Activated T-cell treated with anti-CD3 and anti-CD28 coated beads, Interleukin-2, amount 50 U/mL, for 1 hour (primary cell): Measurements from ENCODE around the gene PCED1B.
"Not testable (repeated sequence)": the region's sequence is repeated elsewhere in the genome, so short reads cannot be mapped to it uniquely, and the experiment has no call there.

ENCODE experiments used
- DNase-seq: peaks from one replicate; pipeline ENCODE4 v3.0.0-alpha.2; 2020

Gene PCED1B

DNA sequence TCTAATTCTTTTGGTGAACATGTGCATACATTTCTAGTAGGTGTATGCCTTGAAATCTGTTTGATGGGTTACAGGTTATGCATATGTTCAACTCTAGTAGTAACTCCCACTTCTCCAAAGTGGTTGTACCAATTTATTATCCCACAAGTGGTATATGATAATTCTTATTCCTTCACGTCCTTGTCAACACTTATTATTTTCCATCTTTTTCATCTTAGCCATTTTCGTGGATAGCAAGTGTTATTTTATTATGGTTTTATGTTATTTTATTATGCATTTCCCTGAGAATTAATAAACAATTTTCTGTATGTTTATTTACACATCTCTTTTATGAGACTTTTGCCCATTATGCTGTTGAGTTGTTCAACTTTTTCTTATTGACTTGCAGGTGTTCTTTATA is 11.6 kb downstream of the PCED1B start:
- no peak for DNase-seq

DNA sequence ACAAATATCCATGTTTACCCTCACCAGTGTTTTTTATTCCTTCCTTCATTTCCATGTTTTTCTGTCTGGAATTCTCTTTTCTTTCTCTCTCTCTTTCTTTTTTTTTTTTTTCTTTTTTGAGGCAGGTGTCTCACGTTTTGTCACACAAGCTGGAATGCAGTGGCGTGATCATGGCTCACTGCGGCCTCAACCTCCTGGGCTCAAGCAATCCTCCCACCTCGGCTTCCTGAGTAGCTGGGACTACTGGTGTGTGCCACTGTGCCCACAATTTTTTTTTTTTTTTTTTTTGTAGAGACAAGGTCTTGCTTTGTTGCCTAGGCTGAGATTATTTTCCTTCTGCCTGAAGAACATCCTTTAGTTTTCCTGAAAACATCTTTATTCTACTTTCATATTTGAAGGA is 15.4 kb downstream of the PCED1B start:
- no peak for DNase-seq

- DNase-seq, result no peak
These were observed 16.2 kb downstream of the PCED1B start for GRCh38 chr12:47095446-47096236.

DNA sequence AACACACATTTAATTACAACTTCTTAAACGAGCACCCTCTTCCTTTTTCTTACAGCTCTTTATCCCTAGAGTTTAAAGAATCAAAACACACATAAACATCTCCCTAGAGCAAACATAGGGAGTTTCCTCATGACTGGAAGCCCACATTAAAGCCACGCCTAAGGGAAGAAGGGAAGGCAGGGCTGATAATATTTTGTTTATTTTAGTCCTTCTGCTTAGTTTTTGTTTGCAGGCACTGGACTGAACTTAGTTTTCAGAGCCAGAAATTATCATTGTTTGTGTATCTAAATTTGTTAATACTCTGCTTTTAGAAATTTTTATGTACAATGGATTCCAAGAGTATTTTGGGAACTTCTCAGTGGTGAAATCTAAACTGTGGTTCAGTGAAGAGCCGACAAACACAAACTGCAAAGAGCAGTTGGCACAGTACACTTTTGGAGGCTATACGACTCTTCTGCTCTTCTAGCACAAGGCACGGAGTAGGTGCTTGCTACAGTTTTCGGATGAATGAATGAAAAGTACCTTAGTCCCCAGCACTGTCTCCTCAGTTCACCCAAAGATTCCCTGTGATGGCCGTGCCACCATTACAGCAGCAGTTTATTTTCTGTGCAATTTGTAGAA is 18.0 kb downstream of the PCED1B start:
- no peak for DNase-seq

- DNase-seq, result no peak
These were observed 18.7 kb downstream of the PCED1B start for GRCh38 chr12:47098099-47098498.

GRCh38 chr12:47099610-47100009 is 20.2 kb downstream of the PCED1B start:
- no peak for DNase-seq

- no peak for DNase-seq
These were observed 20.7 kb downstream of the PCED1B start for GRCh38 chr12:47100160-47100559.

DNA sequence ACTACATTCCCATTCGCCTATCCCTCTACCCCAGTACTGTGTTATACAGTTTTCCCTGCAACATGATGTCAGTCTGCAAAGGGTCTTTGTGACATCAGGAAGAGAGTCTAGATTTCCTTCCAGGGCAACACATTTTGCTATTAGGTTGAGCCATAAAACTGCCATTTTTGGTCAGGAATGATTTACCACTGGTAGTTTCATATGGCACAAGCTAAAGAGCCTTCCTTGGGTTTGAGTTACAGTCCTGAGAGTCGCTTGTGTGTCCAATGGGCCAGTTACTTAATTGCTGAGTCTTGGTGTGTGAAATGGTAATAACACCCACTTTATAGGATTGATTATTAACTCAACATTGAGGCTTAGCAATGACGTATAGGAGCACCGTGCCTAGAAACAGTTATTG is 23.0 kb downstream of the PCED1B start:
- no peak for DNase-seq

DNA sequence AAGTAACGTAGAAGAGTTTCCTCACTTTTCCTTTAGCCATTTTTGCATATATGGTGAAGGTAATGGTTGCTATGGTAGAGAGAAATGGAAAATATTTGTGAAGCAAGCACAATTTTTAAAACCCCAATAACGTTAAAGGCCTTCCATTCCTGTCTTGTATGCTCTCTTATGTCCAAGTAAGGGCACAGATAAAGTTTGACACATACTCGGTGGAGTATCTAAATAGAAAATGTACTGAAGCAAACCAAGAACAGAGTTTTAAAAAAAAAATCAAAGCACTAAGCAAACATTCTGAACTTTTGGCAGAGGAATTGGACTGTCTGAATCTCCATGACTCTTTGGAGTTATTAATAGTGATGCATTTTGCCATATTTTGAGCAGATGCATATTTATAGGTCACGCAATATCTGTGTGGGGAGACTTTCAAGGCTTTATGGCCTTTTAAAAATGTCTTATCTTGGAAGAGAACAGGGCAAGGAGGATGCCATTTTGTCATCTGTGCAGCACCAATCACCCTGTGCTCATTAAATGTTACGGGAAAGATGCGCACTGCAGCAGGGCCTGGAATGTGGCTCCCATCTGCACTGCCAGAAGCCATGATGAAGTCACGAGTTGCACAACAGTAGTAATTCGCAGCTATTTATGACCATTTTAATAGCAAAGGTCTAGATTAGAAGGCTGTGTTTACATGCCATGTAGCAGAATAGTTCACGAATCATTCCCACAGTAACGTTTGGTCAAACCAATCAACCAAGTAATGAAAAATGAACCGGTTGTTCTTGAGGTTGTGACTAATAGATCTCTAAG is 23.6 kb downstream of the PCED1B start:
- no peak for DNase-seq

DNA sequence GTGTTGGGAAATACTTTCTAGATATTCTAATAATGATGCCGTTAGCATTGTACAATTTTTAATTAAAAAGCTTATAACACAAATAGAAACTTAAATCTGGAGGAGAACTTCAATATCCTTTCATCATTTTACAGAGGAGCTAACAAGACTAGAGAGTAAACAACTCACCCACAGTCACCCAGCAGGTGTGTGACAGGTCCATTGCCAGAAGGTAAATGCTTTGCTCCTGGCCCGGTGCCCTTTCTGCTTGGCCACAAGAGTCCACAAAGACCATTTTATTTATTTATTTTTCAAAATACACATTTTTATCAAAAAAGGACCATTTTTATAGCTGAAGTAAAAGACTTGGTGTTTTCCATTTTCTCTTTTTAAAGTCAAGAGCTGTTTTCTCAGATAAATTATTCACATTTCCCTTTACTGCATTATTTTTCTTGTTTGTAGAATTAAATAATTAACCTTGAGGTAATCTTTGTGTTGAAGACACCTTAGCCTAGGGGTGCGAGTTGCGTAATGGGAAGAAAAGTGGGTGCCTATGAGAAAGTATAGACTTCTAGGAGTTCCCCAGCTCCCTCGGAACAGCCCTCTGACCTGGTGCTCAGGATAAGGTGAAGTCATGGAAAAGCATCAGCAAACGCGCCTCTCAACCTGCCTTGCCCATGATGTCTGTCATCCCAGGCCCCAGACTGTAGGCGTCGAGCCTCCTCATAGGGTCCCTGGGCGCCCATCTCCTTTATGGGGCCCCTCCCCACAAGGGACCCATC is 26.7 kb downstream of the PCED1B start:
- DNase-seq, result no peak

DNA sequence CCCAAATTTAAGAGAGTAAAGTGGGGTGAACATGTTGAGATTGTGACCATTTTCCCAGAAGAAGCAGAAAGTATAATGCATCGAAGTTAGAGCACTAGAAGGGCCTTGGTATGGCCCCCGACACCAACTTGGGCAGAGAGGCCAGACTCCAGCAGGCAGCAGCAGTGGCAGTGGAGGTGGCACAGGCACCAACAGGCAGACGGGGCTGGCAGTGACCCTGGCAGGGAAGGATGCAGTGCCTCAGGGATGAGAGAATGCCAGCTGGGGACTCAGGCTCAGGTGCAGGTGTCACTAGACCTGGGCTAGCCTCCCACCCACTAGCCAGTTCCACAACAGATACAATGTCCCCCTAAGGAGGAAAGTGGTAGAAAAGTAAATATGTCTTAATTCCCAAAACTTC is 28.0 kb downstream of the PCED1B start:
- DNase-seq, result no peak

DNA sequence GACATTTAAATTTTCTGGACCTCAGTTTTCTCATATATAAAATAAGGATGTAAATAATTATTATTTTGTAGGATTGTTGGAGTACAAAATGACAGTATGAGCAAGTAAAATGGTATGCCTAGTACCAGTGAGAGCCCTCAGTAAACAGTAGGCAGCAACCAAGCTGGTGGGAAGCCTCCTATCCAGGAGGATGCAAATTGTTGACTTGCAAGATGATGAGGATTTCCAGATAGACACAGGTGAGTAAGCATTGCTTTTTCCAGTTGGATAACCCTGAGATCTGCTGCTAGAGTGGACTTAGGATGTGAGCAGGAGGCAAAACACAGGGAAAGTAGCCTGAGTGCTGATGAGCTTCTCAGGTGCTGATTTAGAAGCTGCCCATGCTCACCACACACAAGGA is 28.5 kb downstream of the PCED1B start:
- no peak for DNase-seq

DNA sequence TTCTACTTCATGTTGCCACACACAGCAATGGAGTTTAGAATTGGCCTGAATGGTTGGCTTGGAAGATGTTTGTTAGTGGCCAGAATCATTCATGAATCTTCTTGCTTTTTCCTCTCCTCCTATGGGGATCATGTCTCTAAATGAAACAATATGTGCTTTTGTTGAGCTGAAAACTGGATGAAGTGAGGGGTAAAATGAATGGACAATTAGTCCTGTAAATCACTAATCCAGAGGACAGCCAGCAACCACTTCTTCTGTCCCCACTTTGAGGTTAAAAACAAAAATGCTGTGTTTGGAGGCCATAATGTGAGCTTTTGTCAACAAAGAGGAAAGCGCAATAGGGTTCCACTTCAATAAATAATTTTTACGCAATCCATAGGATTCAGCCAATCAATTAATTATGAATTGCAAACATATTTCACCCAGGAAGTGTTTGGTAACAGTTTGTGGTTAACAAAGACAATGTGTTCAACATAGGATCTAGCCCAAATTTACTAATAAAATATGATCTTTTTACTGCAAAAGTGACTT is 30.7 kb downstream of the PCED1B start:
- no peak for DNase-seq

GRCh38 chr12:47110718-47111391 is 31.4 kb downstream of the PCED1B start:
- DNase-seq, result no peak

DNA sequence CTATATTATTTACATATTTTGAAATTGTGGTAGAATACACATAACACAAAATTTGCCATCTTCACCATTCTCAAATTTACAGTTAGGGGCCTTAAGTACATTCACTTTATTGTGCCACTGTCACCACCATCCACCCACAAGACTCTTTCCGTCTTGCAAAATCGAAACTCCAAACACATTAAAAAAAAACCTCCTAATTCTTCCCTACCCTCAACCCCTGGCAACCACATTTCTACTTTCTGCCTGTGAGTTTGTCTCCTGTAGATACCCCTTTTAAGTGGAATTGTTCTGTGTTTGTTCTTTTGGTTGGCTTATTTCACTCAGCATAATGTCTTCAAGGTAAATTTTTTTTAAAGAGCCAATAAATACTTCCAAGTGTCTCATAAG is 32.0 kb downstream of the PCED1B start:
- DNase-seq, result no peak

DNA sequence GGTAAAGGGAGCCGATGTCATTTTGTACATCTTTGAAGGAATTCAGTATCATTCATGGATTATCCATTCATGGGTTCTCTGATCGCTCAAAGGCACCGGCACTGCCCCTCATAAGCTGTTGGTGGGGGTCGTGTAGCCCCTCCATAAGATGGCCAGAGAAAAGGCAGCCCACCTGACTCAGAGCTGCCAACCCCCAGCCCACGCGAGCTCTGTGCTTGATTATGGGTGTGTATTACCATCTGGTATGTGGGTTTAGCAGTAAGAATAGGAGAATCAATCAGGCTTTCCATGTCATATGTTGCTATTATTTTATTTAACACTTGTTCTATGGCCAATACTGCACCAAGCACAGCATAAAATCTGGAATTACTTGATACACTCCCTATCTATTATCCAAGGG is 32.4 kb downstream of the PCED1B start:
- DNase-seq, result no peak

DNA sequence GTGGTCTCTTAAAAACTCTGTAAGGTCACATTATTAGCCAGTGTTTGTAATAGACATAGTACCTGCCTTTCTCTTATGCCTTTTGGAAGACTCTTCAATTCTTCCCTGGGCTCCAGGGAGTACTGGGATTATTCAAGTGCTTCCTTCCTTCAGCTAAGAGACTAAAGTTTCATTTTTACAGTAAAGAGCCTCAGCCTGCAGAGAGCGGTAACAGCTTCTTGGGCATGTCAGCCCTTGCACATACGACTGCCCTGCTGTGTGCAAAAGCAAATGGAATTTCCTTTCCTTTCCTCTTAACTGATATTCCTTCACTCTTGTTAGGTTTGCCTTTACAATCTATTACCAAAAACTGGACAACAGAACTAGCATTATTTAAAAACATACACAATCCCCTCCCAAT is 33.3 kb downstream of the PCED1B start:
- DNase-seq, result no peak

DNA sequence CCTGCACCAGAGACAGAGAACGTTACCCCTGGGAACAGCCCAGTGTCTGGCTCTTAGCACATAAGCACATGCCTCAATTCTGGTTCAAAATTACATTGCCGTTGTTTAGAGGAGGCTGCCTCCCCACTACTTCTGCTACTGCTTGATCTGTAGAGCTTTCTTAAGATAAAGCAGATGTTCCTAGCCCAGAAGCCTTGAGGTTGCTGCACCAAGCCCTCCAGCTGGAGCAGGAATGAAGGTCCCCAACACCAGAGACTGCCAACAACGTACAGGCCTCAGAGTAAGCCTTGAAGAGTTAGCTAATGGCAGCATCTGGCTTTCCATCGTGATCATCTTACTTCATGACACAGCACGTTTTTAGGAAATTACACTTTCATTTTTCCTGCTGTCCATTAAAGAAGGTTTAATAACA is 35.1 kb downstream of the PCED1B start:
- no peak for DNase-seq

GRCh38 chr12:47117305-47117704 is 37.9 kb downstream of the PCED1B start:
- not testable (repeated sequence) for DNase-seq

DNA sequence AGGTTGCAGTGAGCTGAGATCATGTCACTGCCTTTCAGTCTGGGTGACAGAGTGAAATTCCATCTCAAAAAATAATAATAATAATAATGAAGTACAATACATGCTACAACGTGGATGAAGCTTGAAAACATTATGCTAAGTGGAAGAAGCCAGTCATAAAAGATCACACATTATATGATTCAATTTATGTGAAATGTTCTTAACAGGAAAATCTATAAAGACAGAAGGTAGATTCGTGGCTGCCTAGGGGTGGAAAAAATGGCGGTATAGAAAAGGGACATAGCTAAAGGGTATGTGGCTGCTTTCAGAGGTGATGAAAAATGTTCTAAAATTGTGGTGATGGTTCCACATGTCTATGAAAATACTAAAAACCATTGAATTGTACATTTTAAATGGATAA is 41.3 kb downstream of the PCED1B start:
- no peak for DNase-seq

GRCh38 chr12:47121146-47121545 is 41.7 kb downstream of the PCED1B start:
- no peak for DNase-seq

GRCh38 chr12:47122602-47123001 is 43.2 kb downstream of the PCED1B start:
- no peak for DNase-seq
